B cell (primary cell): ENCODE results near the gene WDR13. TPM values are rescaled to one million over a fixed set of nuclear protein-coding genes. Genes with fewer than 3 reads are reported as not detected.

Source experiments
- ATAC-seq: fragments of 200-7000 bp; cut with Tn5 transposase; one replicate; pipeline ENCODE4 v1.10.0; 2021; ENCODE audit warnings: low read depth, mild to moderate bottlenecking, moderate number of reproducible peaks, moderate library complexity
- CTCF ChIA-PET: fragments of 350-600 bp; sonication (Branson Sonifier 250); formaldehyde crosslinking; loops from one replicate; lab custom pipeline; 2021; ENCODE audit warnings: antibody characterized with exemption, inconsistent platforms; lab: Charles Lee
- POLR2A ChIA-PET: fragments of 350-600 bp; sonication (Branson Sonifier 250); formaldehyde crosslinking; loops from one replicate; lab custom pipeline; 2021; ENCODE audit warnings: antibody characterized with exemption; lab: Charles Lee
- DNase-seq: peaks from one replicate; pipeline ENCODE4 v3.0.0; 2013
- H2AFZ ChIP-seq: 2 replicates; pipeline ENCODE4 v1.6.1; 2012; ENCODE audit warnings: mild to moderate bottlenecking, low read depth, low read length; ENCODE audit not compliant: insufficient read depth, poor library complexity, severe bottlenecking
- H3K27ac ChIP-seq, 2 donors: 1 replicate in 1 of 2; 2 replicates in 1 of 2; pipeline ENCODE4 v1.5.1; 2012 to 2013; ENCODE audit warnings: low read length in 2 of 2, mild to moderate bottlenecking in 2 of 2, moderate library complexity in 1 of 2
- H3K27me3 ChIP-seq, 4 experiments: fragments of 200-600 bp in 1 of 4; sonication (generic) in 1 of 4; replicated peaks in 1 of 4; 1 replicate in 2 of 4; 2 replicates in 2 of 4; pipeline versions ENCODE4 v1.6.1 to v1.7.0; 2013 to 2016; ENCODE audit warnings: low read length in 3 of 4, mild to moderate bottlenecking in 2 of 4, mixed read lengths in 1 of 4, moderate library complexity in 1 of 4; ENCODE audit not compliant: insufficient read depth in 4 of 4, control insufficient read depth in 3 of 4; ENCODE audit errors: control extremely low read depth in 1 of 4
- H3K36me3 ChIP-seq, 2 experiments: replicated peaks in 1 of 2; 1 replicate in 1 of 2; 2 replicates in 1 of 2; pipeline versions ENCODE4 v1.6.1 to v1.7.1; 2013; ENCODE audit warnings: low read length in 1 of 2; ENCODE audit not compliant: insufficient read depth in 2 of 2, control insufficient read depth in 1 of 2; ENCODE audit errors: control extremely low read depth in 1 of 2, extremely low read depth in 1 of 2
- H3K4me1 ChIP-seq, 2 donors: fragments of 200-600 bp in 1 of 2; sonication (generic) in 1 of 2; 1 replicate in 1 of 2; 2 replicates in 1 of 2; pipeline versions ENCODE4 v1.5.1 to v1.6.1; 2013 to 2017; ENCODE audit warnings: low read length in 2 of 2; ENCODE audit not compliant: control insufficient read depth in 2 of 2, insufficient read depth in 2 of 2
- H3K4me2 ChIP-seq: replicated peaks from 2 replicates; pipeline ENCODE3; 2012; ENCODE audit warnings: mild to moderate bottlenecking, low read depth, low read length; ENCODE audit not compliant: poor library complexity, severe bottlenecking
- H3K4me3 ChIP-seq, 5 experiments: fragments of 200-600 bp in 1 of 5; sonication (generic) in 1 of 5; 1 replicate in 3 of 5; 2 replicates in 2 of 5; pipeline versions ENCODE4 v1.5.1 to v1.7.0; 2011 to 2016; ENCODE audit warnings: low read length in 4 of 5, mild to moderate bottlenecking in 4 of 5, low read depth in 2 of 5, control low read depth in 1 of 5, moderate library complexity in 1 of 5; ENCODE audit not compliant: insufficient read depth in 1 of 5; ENCODE audit errors: control extremely low read depth in 1 of 5, extremely low read depth in 1 of 5
- H3K79me2 ChIP-seq: fragments of 200-600 bp; sonication (generic); one replicate; pipeline ENCODE4 v1.6.0; 2016; ENCODE audit warnings: low read length; ENCODE audit not compliant: control insufficient read depth, insufficient read depth
- H3K9ac ChIP-seq: fragments of 200-600 bp; sonication (generic); 2 replicates; pipeline ENCODE4 v1.6.1; 2017; ENCODE audit warnings: mild to moderate bottlenecking, low read length, moderate library complexity
- H3K9me3 ChIP-seq, 3 donors: one replicate each; pipeline versions ENCODE4 v1.6.1 to v1.7.1; 2013; ENCODE audit warnings: low read length in 2 of 3; ENCODE audit not compliant: control insufficient read depth in 2 of 3, insufficient read depth in 1 of 3; ENCODE audit errors: control extremely low read depth in 1 of 3
- H4K20me1 ChIP-seq: 2 replicates; pipeline ENCODE4 v1.6.0; 2012; ENCODE audit warnings: mild to moderate bottlenecking, low read length; ENCODE audit not compliant: insufficient read depth, control insufficient read depth, poor library complexity, severe bottlenecking
- H3K27ac Mint-ChIP-seq: one replicate; pipeline ENCODE4 v1.8.0; 2021; ENCODE audit warnings: mixed read lengths
- H3K27me3 Mint-ChIP-seq: one replicate; pipeline ENCODE4 v1.8.0; 2021; ENCODE audit warnings: mixed read lengths
- H3K4me1 Mint-ChIP-seq: one replicate; pipeline ENCODE4 v1.8.0; 2021; ENCODE audit warnings: mixed read lengths
- H3K4me3 Mint-ChIP-seq: one replicate; pipeline ENCODE4 v1.8.0; 2021; ENCODE audit warnings: mixed read lengths
- H3K9me3 Mint-ChIP-seq: one replicate; pipeline ENCODE4 v1.8.0; 2022; ENCODE audit warnings: mixed read lengths; ENCODE audit not compliant: insufficient read depth
- EZH2 ChIP-seq: IDR thresholded peaks from 2 replicates; pipeline ENCODE4 v1.6.1; 2012; ENCODE audit warnings: borderline replicate concordance, low read depth, mild to moderate bottlenecking, moderate library complexity, low read length; ENCODE audit not compliant: insufficient read depth, poor library complexity, severe bottlenecking
- WGBS: methylation state at CpG from one replicate; pipeline ENCODE4 v1.1.5; 2013; ENCODE audit warnings: missing lambda C conversion rate; ENCODE audit not compliant: insufficient coverage; 5-methylcytosine and 5-hydroxymethylcytosine counted together
- intact Hi-C: fragments of 100-400 bp; cut with micrococcal nuclease; formaldehyde crosslinking; loops from one replicate; pipeline ENCODE4 v1.10.0; 2022
- polyA plus RNA-seq: library from polyadenylated mRNA; depleted of rRNA; stranded (reverse); fragments of >200 nt; gene quantifications from 2 replicates; pipeline ENCODE4 v1.2.3, GENCODE V29; 2012
- total RNA-seq, 2 donors: library from RNA; stranded (reverse); fragments of 120-200 nt in 1 of 2; gene quantifications; 1 replicate in 1 of 2; 2 replicates in 1 of 2; pipeline versions ENCODE4 v1.2.3 to v1.2.4, GENCODE V29; 2013 to 2022
- TF ChIP-seq, protein P1 (sequence below): fragments of 200-600 bp; IDR thresholded peaks from one replicate; pipeline ENCODE4 v1.8.0; 2022; ENCODE audit warnings: antibody characterized with exemption, mild to moderate bottlenecking

WDR13 gene
- total and polyA plus RNA-seq, 2 donors (not counting 1 experiment from before 2014, with no cell fraction given): 85.1 to 257 TPM

DNA sequence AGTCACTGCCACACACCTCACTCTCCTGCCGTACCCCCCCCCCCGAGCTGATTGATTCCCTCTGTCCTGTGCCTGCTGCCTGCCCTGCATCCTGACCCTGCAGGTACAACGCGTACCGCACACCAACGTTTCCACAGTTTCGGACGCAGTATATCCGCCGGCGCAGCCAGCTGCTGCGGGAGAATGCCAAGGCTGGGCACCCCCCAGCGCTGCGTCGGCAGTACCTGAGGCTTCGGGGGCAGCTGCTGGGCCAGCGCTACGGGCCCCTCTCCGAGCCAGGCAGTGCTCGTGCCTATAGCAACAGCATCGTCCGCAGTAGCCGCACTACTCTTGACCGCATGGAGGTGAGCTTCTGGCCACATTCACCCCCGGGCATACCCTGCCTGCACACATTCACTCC lies 1.3 kb downstream of the WDR13 start:
- intact Hi-C loops: loop anchor here (1.0 to 5.0 kb wide), 5 partner anchors 99 to 761 kb away; partner anchors contain the start of genes HDAC6, SUV39H1 and ZNF81
- ATAC-seq (no peak), DNase-seq (no peak)
- H4K20me1 ChIP-seq: no peaks in the 10 kb centered on the region
- H3K27me3 ChIP-seq: no peaks in the 10 kb centered on the region
- H3K4me3 ChIP-seq: no peak overlapping the region
- H3K79me2 ChIP-seq: no peaks in the 10 kb centered on the region
- ChIA-PET CTCF (no interaction called here), POLR2A (interaction anchor here (0.6 to 1.3 kb wide), 4 partner anchors 24 to 481 kb away, joined by 3 to 6 read pairs (median 6); partner anchors contain the start of genes RBM3, TBC1D25 and WDR45)
- peak overlapping the region; percentile 98 for H3K4me3 Mint-ChIP-seq
- no peak overlapping the region for H3K27ac Mint-ChIP-seq
- H3K27me3 Mint-ChIP-seq: no peaks in the 10 kb centered on the region
- WGBS: 98% methylated on average over 23 of the region's 25 CpGs
- TF ChIP-seq, protein P1, sequence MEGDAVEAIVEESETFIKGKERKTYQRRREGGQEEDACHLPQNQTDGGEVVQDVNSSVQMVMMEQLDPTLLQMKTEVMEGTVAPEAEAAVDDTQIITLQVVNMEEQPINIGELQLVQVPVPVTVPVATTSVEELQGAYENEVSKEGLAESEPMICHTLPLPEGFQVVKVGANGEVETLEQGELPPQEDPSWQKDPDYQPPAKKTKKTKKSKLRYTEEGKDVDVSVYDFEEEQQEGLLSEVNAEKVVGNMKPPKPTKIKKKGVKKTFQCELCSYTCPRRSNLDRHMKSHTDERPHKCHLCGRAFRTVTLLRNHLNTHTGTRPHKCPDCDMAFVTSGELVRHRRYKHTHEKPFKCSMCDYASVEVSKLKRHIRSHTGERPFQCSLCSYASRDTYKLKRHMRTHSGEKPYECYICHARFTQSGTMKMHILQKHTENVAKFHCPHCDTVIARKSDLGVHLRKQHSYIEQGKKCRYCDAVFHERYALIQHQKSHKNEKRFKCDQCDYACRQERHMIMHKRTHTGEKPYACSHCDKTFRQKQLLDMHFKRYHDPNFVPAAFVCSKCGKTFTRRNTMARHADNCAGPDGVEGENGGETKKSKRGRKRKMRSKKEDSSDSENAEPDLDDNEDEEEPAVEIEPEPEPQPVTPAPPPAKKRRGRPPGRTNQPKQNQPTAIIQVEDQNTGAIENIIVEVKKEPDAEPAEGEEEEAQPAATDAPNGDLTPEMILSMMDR: no peak
- peaks cover 0 to 18% of the 10 kb centered on the region in 2 experiments for H3K36me3 ChIP-seq
- H2AFZ ChIP-seq: peak overlapping the region; percentile 17
- peaks cover 8% of the 10 kb centered on the region for H3K4me1 Mint-ChIP-seq
- no peaks in the 10 kb centered on the region for H3K9me3 ChIP-seq
- H3K27ac ChIP-seq: no peak overlapping the region
- H3K4me2 ChIP-seq: peak overlapping the region; percentile 78
- H3K4me1 ChIP-seq: peaks cover 0 to 12% of the 10 kb centered on the region in 2 donors
- H3K9me3 Mint-ChIP-seq: no peaks in the 10 kb centered on the region
- H3K9ac ChIP-seq: peak overlapping the region; percentile 86

DNA sequence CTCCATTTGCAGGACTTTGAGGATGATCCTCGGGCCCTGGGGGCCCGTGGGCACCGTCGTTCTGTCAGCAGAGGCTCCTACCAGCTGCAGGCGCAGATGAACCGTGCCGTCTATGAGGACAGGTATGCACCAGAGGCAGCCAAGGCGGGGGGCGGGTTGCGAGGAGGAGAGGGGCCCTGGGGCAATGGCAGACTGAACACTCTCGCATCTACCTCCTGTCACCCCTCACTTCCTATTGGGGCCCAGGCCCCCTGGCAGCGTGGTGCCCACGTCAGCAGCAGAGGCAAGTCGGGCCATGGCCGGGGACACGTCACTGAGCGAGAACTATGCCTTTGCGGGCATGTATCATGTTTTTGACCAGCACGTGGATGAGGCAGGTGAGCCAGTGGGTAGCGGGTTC lies 2.0 kb downstream of the WDR13 start:
- CTCF ChIA-PET: no interaction called here
- intact Hi-C loops: loop anchor here (5.0 kb wide), 3 partner anchors 98 to 762 kb away; partner anchors contain the start of genes SUV39H1 and ZNF81
- ATAC-seq (no peak), DNase-seq (no peak)
- no peak overlapping the region for H3K4me3 ChIP-seq
- H3K27me3 Mint-ChIP-seq: no peaks in the 10 kb centered on the region
- H3K4me1 Mint-ChIP-seq: peaks cover 8% of the 10 kb centered on the region
- H3K4me1 ChIP-seq: peaks cover 0 to 12% of the 10 kb centered on the region in 2 donors
- no peak overlapping the region for H3K9ac ChIP-seq
- H3K4me3 Mint-ChIP-seq: no peak overlapping the region
- no peaks in the 10 kb centered on the region for H3K79me2 ChIP-seq
- H3K9me3 Mint-ChIP-seq: no peaks in the 10 kb centered on the region
- H3K27me3 ChIP-seq: no peaks in the 10 kb centered on the region
- no peaks in the 10 kb centered on the region for H3K9me3 ChIP-seq
- H3K27ac Mint-ChIP-seq: no peak overlapping the region
- peaks cover 0 to 18% of the 10 kb centered on the region in 2 experiments for H3K36me3 ChIP-seq
- H2AFZ ChIP-seq: no peak overlapping the region
- WGBS: 99% methylated on average over 13 of the region's 20 CpGs
- POLR2A ChIA-PET: no interaction called here
- TF ChIP-seq, protein P1: no peak
- no peak for TF ChIP-seq EZH2
- H3K27ac ChIP-seq: no peak overlapping the region
- no peaks in the 10 kb centered on the region for H4K20me1 ChIP-seq
- no peak overlapping the region for H3K4me2 ChIP-seq
